Liver (tissue), 9 donors: Measurements from ENCODE around the gene COL23A1. TPM values are rescaled to one million over a fixed set of nuclear protein-coding genes. Genes with fewer than 3 reads are reported as not detected.

ENCODE experiments used
- DNase-seq: peaks from one replicate; pipeline ENCODE4 v3.0.0-alpha.2; 2017; ENCODE audit warnings: low spot score
- H3K27ac ChIP-seq, 2 donors: one replicate each; pipeline ENCODE4 v1.7.0; 2013; ENCODE audit warnings: inconsistent platforms in 2 of 2, low read length in 2 of 2, control low read depth in 1 of 2, low read depth in 1 of 2, mild to moderate bottlenecking in 1 of 2
- H3K27me3 ChIP-seq, 4 donors: one replicate each; pipeline versions ENCODE4 v1.6.1 to v1.7.0; 2013; ENCODE audit warnings: low read length in 3 of 4, inconsistent platforms in 1 of 4, mild to moderate bottlenecking in 1 of 4, moderate library complexity in 1 of 4; ENCODE audit not compliant: control insufficient read depth in 4 of 4, insufficient read depth in 4 of 4
- H3K36me3 ChIP-seq, 4 donors: one replicate each; pipeline versions ENCODE4 v1.6.1 to v1.7.0; 2013; ENCODE audit warnings: low read length in 3 of 4, mild to moderate bottlenecking in 3 of 4, low read depth in 1 of 4, moderate library complexity in 1 of 4; ENCODE audit not compliant: control insufficient read depth in 4 of 4, insufficient read depth in 3 of 4
- H3K4me1 ChIP-seq, 4 donors: one replicate each; pipeline versions ENCODE4 v1.6.1 to v1.7.0; 2013; ENCODE audit warnings: low read length in 3 of 4, mild to moderate bottlenecking in 3 of 4, moderate library complexity in 1 of 4; ENCODE audit not compliant: control insufficient read depth in 4 of 4, insufficient read depth in 4 of 4
- H3K4me3 ChIP-seq, 3 donors: one replicate each; pipeline versions ENCODE4 v1.6.1 to v1.7.0; 2013; ENCODE audit warnings: low read length in 3 of 3, control low read depth in 1 of 3, low read depth in 1 of 3, mild to moderate bottlenecking in 1 of 3
- H3K9ac ChIP-seq, 2 donors: one replicate each; pipeline ENCODE4 v1.7.0; 2013; ENCODE audit warnings: low read length in 2 of 2, mild to moderate bottlenecking in 2 of 2, moderate library complexity in 2 of 2, control low read depth in 1 of 2, low read depth in 1 of 2
- H3K9me3 ChIP-seq, 4 donors: one replicate each; pipeline versions ENCODE4 v1.6.1 to v1.7.0; 2013; ENCODE audit warnings: low read length in 3 of 4; ENCODE audit not compliant: control insufficient read depth in 4 of 4
- EGR1 ChIP-seq, 2 donors: IDR thresholded peaks; 2 replicates each; pipeline ENCODE4 v1.6.1; 2016 to 2018; ENCODE audit warnings: antibody characterized with exemption in 2 of 2, low read depth in 2 of 2
- FOXA1 ChIP-seq: IDR thresholded peaks from 2 replicates; pipeline ENCODE4 v1.6.1; 2016; ENCODE audit warnings: antibody characterized with exemption
- FOXA2 ChIP-seq: IDR thresholded peaks from 2 replicates; pipeline ENCODE4 v1.6.1; 2016; ENCODE audit warnings: antibody characterized with exemption
- GABPA ChIP-seq, 2 donors: IDR thresholded peaks in 1 of 2; conservative IDR thresholded peaks in 1 of 2; 2 replicates each; pipeline ENCODE4 v1.6.1; 2016; ENCODE audit warnings: antibody characterized with exemption in 2 of 2, mild to moderate bottlenecking in 1 of 2, moderate library complexity in 1 of 2
- HNF4A ChIP-seq, 2 donors: conservative IDR thresholded peaks; 2 replicates each; pipeline ENCODE4 v1.6.1; 2016; ENCODE audit warnings: antibody characterized with exemption in 2 of 2, mild to moderate bottlenecking in 2 of 2
- HNF4G ChIP-seq: IDR thresholded peaks from 2 replicates; pipeline ENCODE4 v1.6.1; 2016; ENCODE audit warnings: antibody characterized with exemption
- JUND ChIP-seq, 2 donors: IDR thresholded peaks; 2 replicates each; pipeline ENCODE4 v1.6.1; 2016; ENCODE audit warnings: antibody characterized with exemption in 2 of 2
- NR2F2 ChIP-seq: IDR thresholded peaks from 2 replicates; pipeline ENCODE4 v1.6.1; 2016; ENCODE audit warnings: antibody characterized with exemption
- RAD21 ChIP-seq, 2 donors: IDR thresholded peaks; 2 replicates each; pipeline ENCODE4 v1.6.1; 2016; ENCODE audit warnings: antibody characterized with exemption in 2 of 2, mild to moderate bottlenecking in 2 of 2
- RXRA ChIP-seq, 2 donors: IDR thresholded peaks; 2 replicates each; pipeline ENCODE4 v1.6.1; 2017 to 2018; ENCODE audit warnings: antibody characterized with exemption in 2 of 2, mild to moderate bottlenecking in 1 of 2
- SP1 ChIP-seq: IDR thresholded peaks from 2 replicates; pipeline ENCODE4 v1.6.1; 2018; ENCODE audit warnings: antibody characterized with exemption, mild to moderate bottlenecking
- TAF1 ChIP-seq: conservative IDR thresholded peaks from 2 replicates; pipeline ENCODE4 v1.6.1; 2016; ENCODE audit warnings: antibody characterized with exemption, mild to moderate bottlenecking
- YY1 ChIP-seq: IDR thresholded peaks from 2 replicates; pipeline ENCODE4 v1.6.1; 2016; ENCODE audit warnings: antibody characterized with exemption, mild to moderate bottlenecking
- WGBS: extraction: QIAGEN DNeasy Blood & Tissue Kit; methylation state at CpG from one replicate; pipeline ENCODE4 v1.1.7; 2013; 5-methylcytosine and 5-hydroxymethylcytosine counted together
- polyA plus RNA-seq, 2 donors: library from polyadenylated mRNA; stranded (reverse) in 1 of 2; unstranded in 1 of 2; fragments of 200-250 nt in 1 of 2; fragments of >200 nt in 1 of 2; fragmentation: Nextera tagmentation in 1 of 2; extraction: Ambion mirVana in 1 of 2; gene quantifications; one replicate each; pipeline versions ENCODE4 v1.2.1 to v1.2.3, GENCODE V29; 2013 to 2015
- total RNA-seq, 2 donors: library from RNA; depleted of rRNA; stranded (reverse); fragments of >200 nt; gene quantifications; one replicate each; pipeline ENCODE4 v1.2.3, GENCODE V29; 2014
- TF ChIP-seq, protein P1 (sequence below): IDR thresholded peaks from 2 replicates; pipeline ENCODE4 v1.6.1; 2016; ENCODE audit warnings: antibody characterized with exemption, mild to moderate bottlenecking
- TF ChIP-seq, protein P2 (sequence below): IDR thresholded peaks from 2 replicates; pipeline ENCODE4 v1.6.1; 2016; ENCODE audit warnings: antibody characterized with exemption
- TF ChIP-seq, protein P3 (sequence below): IDR thresholded peaks from 2 replicates; pipeline ENCODE4 v1.6.1; 2016; ENCODE audit warnings: antibody characterized with exemption
- TF ChIP-seq, protein P4 (sequence below): fragments of 150-350 bp; IDR thresholded peaks from 2 replicates; pipeline ENCODE4 v1.5.1; 2017; ENCODE audit warnings: improper control_type of control experiment, low read depth, low read length; ENCODE audit not compliant: missing input control
- TF ChIP-seq, protein P5 (sequence below): IDR thresholded peaks from 2 replicates; pipeline ENCODE4 v1.6.1; 2016; ENCODE audit warnings: antibody characterized with exemption
- donor health status: healthy.
- donor health status: healthy.
- donor health status: healthy.
- donor health status: healthy.
- donor health status: healthy.

COL23A1 gene
- total and polyA plus RNA-seq, 4 donors = 0.08 to 1.4 (median 0.27) TPM

DNA sequence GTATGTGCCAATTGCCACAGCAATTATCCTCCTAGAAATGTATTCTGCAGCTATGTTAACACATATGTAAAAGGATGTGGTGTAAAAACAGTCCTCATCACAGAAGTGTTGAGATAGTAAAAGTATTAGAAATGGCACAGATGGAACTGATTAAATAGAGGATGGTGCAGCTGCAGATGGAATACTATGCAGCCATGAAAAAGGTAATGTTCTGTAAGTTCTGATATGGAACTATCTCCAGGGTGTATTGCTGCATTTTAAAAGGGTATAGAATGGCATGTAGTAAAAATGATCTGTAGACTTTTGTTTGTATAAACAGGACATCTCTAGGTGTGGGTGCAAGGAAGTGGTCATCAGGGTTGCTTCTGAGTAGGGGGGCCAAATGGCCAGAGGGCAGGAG lies 294.6 kb downstream of the COL23A1 start:
- no peak for DNase-seq
- Histone ChIP-seq H3K9me3 (no peaks in the 10 kb centered on the region), H3K36me3 (no peaks in the 10 kb centered on the region), H3K27ac (no peak overlapping the region), H3K4me1 (no peaks in the 10 kb centered on the region), H3K9ac (no peak overlapping the region), H3K27me3 (no peaks in the 10 kb centered on the region), H3K4me3 (no peak overlapping the region)
- TF ChIP-seq RXRA (IDR thresholded peaks at IDR 0.05) = no peak
- no peak for TF ChIP-seq SP1
- no peak for TF ChIP-seq HNF4G
- TF ChIP-seq, protein P1, sequence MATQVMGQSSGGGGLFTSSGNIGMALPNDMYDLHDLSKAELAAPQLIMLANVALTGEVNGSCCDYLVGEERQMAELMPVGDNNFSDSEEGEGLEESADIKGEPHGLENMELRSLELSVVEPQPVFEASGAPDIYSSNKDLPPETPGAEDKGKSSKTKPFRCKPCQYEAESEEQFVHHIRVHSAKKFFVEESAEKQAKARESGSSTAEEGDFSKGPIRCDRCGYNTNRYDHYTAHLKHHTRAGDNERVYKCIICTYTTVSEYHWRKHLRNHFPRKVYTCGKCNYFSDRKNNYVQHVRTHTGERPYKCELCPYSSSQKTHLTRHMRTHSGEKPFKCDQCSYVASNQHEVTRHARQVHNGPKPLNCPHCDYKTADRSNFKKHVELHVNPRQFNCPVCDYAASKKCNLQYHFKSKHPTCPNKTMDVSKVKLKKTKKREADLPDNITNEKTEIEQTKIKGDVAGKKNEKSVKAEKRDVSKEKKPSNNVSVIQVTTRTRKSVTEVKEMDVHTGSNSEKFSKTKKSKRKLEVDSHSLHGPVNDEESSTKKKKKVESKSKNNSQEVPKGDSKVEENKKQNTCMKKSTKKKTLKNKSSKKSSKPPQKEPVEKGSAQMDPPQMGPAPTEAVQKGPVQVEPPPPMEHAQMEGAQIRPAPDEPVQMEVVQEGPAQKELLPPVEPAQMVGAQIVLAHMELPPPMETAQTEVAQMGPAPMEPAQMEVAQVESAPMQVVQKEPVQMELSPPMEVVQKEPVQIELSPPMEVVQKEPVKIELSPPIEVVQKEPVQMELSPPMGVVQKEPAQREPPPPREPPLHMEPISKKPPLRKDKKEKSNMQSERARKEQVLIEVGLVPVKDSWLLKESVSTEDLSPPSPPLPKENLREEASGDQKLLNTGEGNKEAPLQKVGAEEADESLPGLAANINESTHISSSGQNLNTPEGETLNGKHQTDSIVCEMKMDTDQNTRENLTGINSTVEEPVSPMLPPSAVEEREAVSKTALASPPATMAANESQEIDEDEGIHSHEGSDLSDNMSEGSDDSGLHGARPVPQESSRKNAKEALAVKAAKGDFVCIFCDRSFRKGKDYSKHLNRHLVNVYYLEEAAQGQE = no peak
- TF ChIP-seq, protein P2, sequence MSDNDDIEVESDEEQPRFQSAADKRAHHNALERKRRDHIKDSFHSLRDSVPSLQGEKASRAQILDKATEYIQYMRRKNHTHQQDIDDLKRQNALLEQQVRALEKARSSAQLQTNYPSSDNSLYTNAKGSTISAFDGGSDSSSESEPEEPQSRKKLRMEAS = no peak
- no peak for TF ChIP-seq YY1
- no peak for TF ChIP-seq FOXA2
- TF ChIP-seq HNF4A (conservative IDR thresholded peaks at IDR 0.05) = no peak
- TF ChIP-seq RAD21 (IDR thresholded peaks at IDR 0.05) = no peak
- TF ChIP-seq TAF1 = no peak

DNA sequence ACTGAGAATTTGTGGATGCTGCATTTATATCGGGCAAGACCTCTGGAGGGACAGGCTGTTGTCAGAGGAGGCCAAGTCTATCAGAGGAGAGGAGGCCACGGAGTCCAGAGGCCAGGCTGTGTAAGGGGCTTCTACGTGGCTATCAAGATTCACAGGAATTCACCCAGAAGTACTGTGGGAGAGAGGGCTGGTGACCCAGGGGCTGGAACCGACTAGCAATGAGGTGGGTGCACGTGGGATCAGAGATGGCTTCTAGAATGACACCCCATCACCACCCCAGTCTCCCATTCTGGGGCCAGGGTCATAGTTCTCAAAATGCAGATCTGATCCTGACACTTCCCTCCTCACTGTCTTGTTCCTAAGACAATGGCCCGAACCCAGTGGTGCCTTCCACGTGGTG lies 296.4 kb downstream of the COL23A1 start:
- H3K9me3 ChIP-seq = no peaks in the 10 kb centered on the region
- H3K4me3 ChIP-seq = no peak overlapping the region
- H3K4me1 ChIP-seq = no peaks in the 10 kb centered on the region
- DNase-seq = no peak
- H3K27ac ChIP-seq = no peak overlapping the region
- 87% methylated on average over 7 of the region's 7 CpGs for WGBS
- H3K27me3 ChIP-seq = no peaks in the 10 kb centered on the region
- TF ChIP-seq, protein P3, sequence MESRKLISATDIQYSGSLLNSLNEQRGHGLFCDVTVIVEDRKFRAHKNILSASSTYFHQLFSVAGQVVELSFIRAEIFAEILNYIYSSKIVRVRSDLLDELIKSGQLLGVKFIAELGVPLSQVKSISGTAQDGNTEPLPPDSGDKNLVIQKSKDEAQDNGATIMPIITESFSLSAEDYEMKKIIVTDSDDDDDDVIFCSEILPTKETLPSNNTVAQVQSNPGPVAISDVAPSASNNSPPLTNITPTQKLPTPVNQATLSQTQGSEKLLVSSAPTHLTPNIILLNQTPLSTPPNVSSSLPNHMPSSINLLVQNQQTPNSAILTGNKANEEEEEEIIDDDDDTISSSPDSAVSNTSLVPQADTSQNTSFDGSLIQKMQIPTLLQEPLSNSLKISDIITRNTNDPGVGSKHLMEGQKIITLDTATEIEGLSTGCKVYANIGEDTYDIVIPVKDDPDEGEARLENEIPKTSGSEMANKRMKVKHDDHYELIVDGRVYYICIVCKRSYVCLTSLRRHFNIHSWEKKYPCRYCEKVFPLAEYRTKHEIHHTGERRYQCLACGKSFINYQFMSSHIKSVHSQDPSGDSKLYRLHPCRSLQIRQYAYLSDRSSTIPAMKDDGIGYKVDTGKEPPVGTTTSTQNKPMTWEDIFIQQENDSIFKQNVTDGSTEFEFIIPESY = no peak
- no peak for TF ChIP-seq NR2F2
- no peak for TF ChIP-seq HNF4G
- TF ChIP-seq, protein P4, sequence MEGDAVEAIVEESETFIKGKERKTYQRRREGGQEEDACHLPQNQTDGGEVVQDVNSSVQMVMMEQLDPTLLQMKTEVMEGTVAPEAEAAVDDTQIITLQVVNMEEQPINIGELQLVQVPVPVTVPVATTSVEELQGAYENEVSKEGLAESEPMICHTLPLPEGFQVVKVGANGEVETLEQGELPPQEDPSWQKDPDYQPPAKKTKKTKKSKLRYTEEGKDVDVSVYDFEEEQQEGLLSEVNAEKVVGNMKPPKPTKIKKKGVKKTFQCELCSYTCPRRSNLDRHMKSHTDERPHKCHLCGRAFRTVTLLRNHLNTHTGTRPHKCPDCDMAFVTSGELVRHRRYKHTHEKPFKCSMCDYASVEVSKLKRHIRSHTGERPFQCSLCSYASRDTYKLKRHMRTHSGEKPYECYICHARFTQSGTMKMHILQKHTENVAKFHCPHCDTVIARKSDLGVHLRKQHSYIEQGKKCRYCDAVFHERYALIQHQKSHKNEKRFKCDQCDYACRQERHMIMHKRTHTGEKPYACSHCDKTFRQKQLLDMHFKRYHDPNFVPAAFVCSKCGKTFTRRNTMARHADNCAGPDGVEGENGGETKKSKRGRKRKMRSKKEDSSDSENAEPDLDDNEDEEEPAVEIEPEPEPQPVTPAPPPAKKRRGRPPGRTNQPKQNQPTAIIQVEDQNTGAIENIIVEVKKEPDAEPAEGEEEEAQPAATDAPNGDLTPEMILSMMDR = no peak
- no peak for TF ChIP-seq EGR1 (IDR thresholded peaks at IDR 0.05; ENCODE audit: low read depth in 2 of 2)
- TF ChIP-seq YY1 = no peak
- TF ChIP-seq RAD21 (IDR thresholded peaks at IDR 0.05) = no peak
- no peak for TF ChIP-seq FOXA1
- no peak for TF ChIP-seq JUND (IDR thresholded peaks at IDR 0.05)
- no peak for TF ChIP-seq HNF4A (conservative IDR thresholded peaks at IDR 0.05)
- TF ChIP-seq, protein P2 = no peak
- TF ChIP-seq, protein P1 = no peak
- TF ChIP-seq GABPA (IDR thresholded peaks at IDR 0.05 in 1 of 2, conservative IDR thresholded peaks at IDR 0.05 in 1 of 2) = no peak
- TF ChIP-seq TAF1 = no peak
- no peak for TF ChIP-seq SP1
- no peak for TF ChIP-seq RXRA (IDR thresholded peaks at IDR 0.05)
- TF ChIP-seq FOXA2 = no peak
- TF ChIP-seq, protein P5, sequence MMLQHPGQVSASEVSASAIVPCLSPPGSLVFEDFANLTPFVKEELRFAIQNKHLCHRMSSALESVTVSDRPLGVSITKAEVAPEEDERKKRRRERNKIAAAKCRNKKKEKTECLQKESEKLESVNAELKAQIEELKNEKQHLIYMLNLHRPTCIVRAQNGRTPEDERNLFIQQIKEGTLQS = no peak
- H3K36me3 ChIP-seq = no peaks in the 10 kb centered on the region
- no peak overlapping the region for H3K9ac ChIP-seq
